Smooth muscle cell (in vitro differentiated cells): ENCODE data around the gene CHRNA3. TPM values are rescaled to one million over a fixed set of nuclear protein-coding genes. Genes with fewer than 3 reads are reported as not detected.

Experiments
- DNase-seq: peaks from one replicate; lab custom pipeline; 2025; ENCODE audit not compliant: unreplicated experiment; lab: John Stamatoyannopoulos, UW
- H2AFZ ChIP-seq: fragments of 200-600 bp; sonication (generic); 2 replicates; pipeline ENCODE4 v1.6.0; 2016; ENCODE audit warnings: antibody characterized with exemption, low read depth, mild to moderate bottlenecking
- H3F3A ChIP-seq: fragments of 200-600 bp; sonication (generic); 2 replicates; pipeline ENCODE4 v1.6.0; 2017; ENCODE audit warnings: antibody characterized with exemption, low read depth
- H3K27ac ChIP-seq: fragments of 200-600 bp; sonication (generic); 2 replicates; pipeline ENCODE4 v1.5.1; 2016; ENCODE audit warnings: low read depth, mild to moderate bottlenecking
- H3K27me3 ChIP-seq: fragments of 200-600 bp; sonication (generic); 2 replicates; pipeline ENCODE4 v1.6.1; 2016; ENCODE audit warnings: low read depth, mild to moderate bottlenecking
- H3K36me3 ChIP-seq: fragments of 200-600 bp; sonication (generic); 2 replicates; pipeline ENCODE4 v1.5.1; 2016; ENCODE audit warnings: low read depth
- H3K4me1 ChIP-seq: fragments of 200-600 bp; sonication (generic); 2 replicates; pipeline ENCODE4 v1.5.1; 2016; ENCODE audit warnings: low read depth
- H3K4me2 ChIP-seq: fragments of 200-600 bp; sonication (generic); 2 replicates; pipeline ENCODE4 v1.6.0; 2016; ENCODE audit warnings: mild to moderate bottlenecking
- H3K4me3 ChIP-seq: fragments of 200-600 bp; sonication (generic); 2 replicates; pipeline ENCODE4 v1.5.1; 2016; ENCODE audit warnings: mild to moderate bottlenecking
- H3K79me2 ChIP-seq: fragments of 200-600 bp; sonication (generic); 2 replicates; pipeline ENCODE4 v1.6.0; 2016; ENCODE audit warnings: low read depth, mild to moderate bottlenecking
- H3K9ac ChIP-seq: fragments of 200-600 bp; sonication (generic); 2 replicates; pipeline ENCODE4 v1.6.0; 2016; ENCODE audit warnings: low read depth
- H3K9me3 ChIP-seq: fragments of 200-600 bp; sonication (generic); replicated peaks from 2 replicates; pipeline ENCODE4 v1.5.1; 2016; ENCODE audit warnings: low read depth
- H4K20me1 ChIP-seq: fragments of 200-600 bp; sonication (generic); 2 replicates; pipeline ENCODE4 v1.6.0; 2016; ENCODE audit warnings: low read depth
- CTCF ChIP-seq: fragments of 200-600 bp; sonication (generic); IDR thresholded peaks from 2 replicates; pipeline ENCODE4 v1.5.1; 2017; ENCODE audit warnings: borderline replicate concordance, mild to moderate bottlenecking, antibody characterized with exemption; ENCODE audit not compliant: insufficient read depth, poor library complexity, severe bottlenecking
- WGBS: methylation state at CpG from one replicate; pipeline ENCODE4 v1.1.7; 2016; ENCODE audit warnings: low lambda C conversion rate; 5-methylcytosine and 5-hydroxymethylcytosine counted together
- polyA plus RNA-seq: library from polyadenylated mRNA; unstranded; fragments of >200 nt; fragmentation: Nextera tagmentation; extraction: Ambion mirVana; gene quantifications from 2 replicates; pipeline ENCODE4 v1.2.1, GENCODE V29; 2016
- small RNA-seq: library from RNA; depleted of rRNA; stranded (forward); fragments of <200 nt; gene quantifications from one replicate; pipeline ENCODE3, GENCODE V24; 2014
- total RNA-seq: library from RNA; depleted of rRNA; stranded (reverse); fragments of >200 nt; gene quantifications from 2 replicates; pipeline ENCODE4 v1.2.3, GENCODE V29; 2014

The CHRNA3 gene
- total and polyA plus RNA-seq, 2 experiments from 2014 or later, result 0.31 TPM; not detected in 1

- peaks cover 23% of the 10 kb centered on the region for H3K36me3 ChIP-seq
These were observed 68.9 kb downstream of the CHRNA3 start for GRCh38 chr15:78551902-78552301.

GRCh38 chr15:78550815-78551214, 70.0 kb downstream of the CHRNA3 start:
- H3K4me3 ChIP-seq, result no peak overlapping the region
- no peak for DNase-seq
- H3F3A ChIP-seq, result peaks cover 17% of the 10 kb centered on the region
- H4K20me1 ChIP-seq, result peaks cover 1% of the 10 kb centered on the region
- 96% methylated on average over 3 of the region's 3 CpGs for WGBS
- H3K27ac ChIP-seq, result no peak overlapping the region
- no peak overlapping the region for H3K9ac ChIP-seq
- H3K4me1 ChIP-seq, result no peaks in the 10 kb centered on the region
- H3K36me3 ChIP-seq, result peaks cover 33% of the 10 kb centered on the region
- no peak overlapping the region for H2AFZ ChIP-seq
- no peaks in the 10 kb centered on the region for H3K27me3 ChIP-seq
- TF ChIP-seq CTCF, result no peak
- no peak overlapping the region for H3K4me2 ChIP-seq
- no peaks in the 10 kb centered on the region for H3K79me2 ChIP-seq
- no peaks in the 10 kb centered on the region for H3K9me3 ChIP-seq

More at GRCh38 chr15:78551902-78552301, 68.9 kb downstream of the CHRNA3 start:
- no peak overlapping the region for H3K9ac ChIP-seq
- no peak overlapping the region for H3K27ac ChIP-seq
- H3K4me2 ChIP-seq, result no peak overlapping the region
- 89% methylated on average over 5 of the region's 5 CpGs for WGBS
- no peak for DNase-seq
- H3K27me3 ChIP-seq, result no peaks in the 10 kb centered on the region
- H4K20me1 ChIP-seq, result no peaks in the 10 kb centered on the region
- H3K4me3 ChIP-seq, result no peak overlapping the region
- H3K9me3 ChIP-seq, result no peaks in the 10 kb centered on the region
- no peaks in the 10 kb centered on the region for H3K79me2 ChIP-seq
- no peak for TF ChIP-seq CTCF
- H2AFZ ChIP-seq, result no peak overlapping the region
- peaks cover 17% of the 10 kb centered on the region for H3F3A ChIP-seq
- H3K4me1 ChIP-seq, result no peaks in the 10 kb centered on the region

- H3F3A ChIP-seq, result peaks cover 17% of the 10 kb centered on the region
- 82% methylated on average over 6 of the region's 6 CpGs for WGBS
- DNase-seq, result no peak
- H3K27ac ChIP-seq, result no peak overlapping the region
- H3K4me1 ChIP-seq, result no peaks in the 10 kb centered on the region
- H3K79me2 ChIP-seq, result peaks cover 2% of the 10 kb centered on the region
- no peaks in the 10 kb centered on the region for H3K27me3 ChIP-seq
- H4K20me1 ChIP-seq, result peaks cover 7% of the 10 kb centered on the region
- no peak overlapping the region for H3K4me3 ChIP-seq
- H3K9me3 ChIP-seq, result no peaks in the 10 kb centered on the region
- TF ChIP-seq CTCF, result no peak
- H2AFZ ChIP-seq, result no peak overlapping the region
- H3K36me3 ChIP-seq, result peaks cover 39% of the 10 kb centered on the region
- H3K4me2 ChIP-seq, result no peak overlapping the region
- no peak overlapping the region for H3K9ac ChIP-seq
These were observed 70.6 kb downstream of the CHRNA3 start for GRCh38 chr15:78550194-78550593.

Small RNA genes lying within 50 kb of the gene (small RNA-seq; reads per million reads assigned to genes)
- gene AC067863.2, result not detected

Other genes starting within 250 kb of the CHRNA3 start
- 34.3 and 52.0 TPM in 2 replicates for gene IREB2, start 182.8 kb downstream of the CHRNA3 start, total RNA-seq
- gene IREB2, start 182.8 kb downstream of the CHRNA3 start, polyA plus RNA-seq, result 13.6 and 14.1 TPM in 2 replicates
- gene HYKK, start 113.4 kb downstream of the CHRNA3 start, total RNA-seq, result 0.54 and 1.7 TPM in 2 replicates
- 2.1 and 2.4 TPM in 2 replicates for gene HYKK, start 113.4 kb downstream of the CHRNA3 start, polyA plus RNA-seq
- 198 and 218 TPM in 2 replicates for gene PSMA4, start 80.6 kb downstream of the CHRNA3 start, total RNA-seq
- gene PSMA4, start 80.6 kb downstream of the CHRNA3 start, polyA plus RNA-seq, result 231 and 245 TPM in 2 replicates
- 0.85 and 3.7 TPM in 2 replicates for gene CHRNA5, start 55.5 kb downstream of the CHRNA3 start, total RNA-seq
- 0.85 and 2.4 TPM in 2 replicates for gene CHRNA5, start 55.5 kb downstream of the CHRNA3 start, polyA plus RNA-seq
- gene CHRNB4, start 20.2 kb upstream of the CHRNA3 start, total RNA-seq, result not detected in 2 replicates
- not detected in 2 replicates for gene CHRNB4, start 20.2 kb upstream of the CHRNA3 start, polyA plus RNA-seq
- gene ADAMTS7, start 190.5 kb upstream of the CHRNA3 start, total RNA-seq, result 9.6 and 11.2 TPM in 2 replicates
- 7.8 and 11.0 TPM in 2 replicates for gene ADAMTS7, start 190.5 kb upstream of the CHRNA3 start, polyA plus RNA-seq